ENCODE results near the gene FBXO9. TPM values are rescaled to one million over a fixed set of nuclear protein-coding genes. Genes with fewer than 3 reads are reported as not detected.

The FBXO9 gene
- total RNA-seq, 4 donors from 2014 or later: 22.5 to 45.0 (median 28.3) TPM

DNA sequence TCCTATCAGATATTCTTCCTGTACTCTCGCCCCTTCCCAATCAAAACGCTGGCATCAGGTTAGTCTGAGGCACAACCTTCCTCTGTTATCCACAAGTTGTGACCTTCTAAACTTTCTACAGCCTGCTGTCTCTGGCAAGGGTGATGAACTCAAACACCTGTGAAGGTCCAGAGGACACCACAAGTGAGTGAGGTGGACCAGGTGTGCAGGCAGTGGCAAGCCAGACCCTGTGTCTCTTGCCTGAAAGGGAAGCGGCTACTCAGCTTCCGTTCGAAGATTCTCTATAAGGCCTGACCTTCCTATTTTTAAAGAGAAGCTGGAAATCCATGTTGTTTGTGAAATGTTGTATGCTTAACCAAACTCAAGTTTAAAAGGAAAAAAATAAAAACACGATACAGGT lies 46.7 kb downstream of the FBXO9 start:
- no peak for DNase-seq (ENCODE audit: low spot score in 2 of 2)
- TF ChIP-seq POLR2A (IDR thresholded peaks at IDR 0.05): no peak
- TF ChIP-seq, protein P1, sequence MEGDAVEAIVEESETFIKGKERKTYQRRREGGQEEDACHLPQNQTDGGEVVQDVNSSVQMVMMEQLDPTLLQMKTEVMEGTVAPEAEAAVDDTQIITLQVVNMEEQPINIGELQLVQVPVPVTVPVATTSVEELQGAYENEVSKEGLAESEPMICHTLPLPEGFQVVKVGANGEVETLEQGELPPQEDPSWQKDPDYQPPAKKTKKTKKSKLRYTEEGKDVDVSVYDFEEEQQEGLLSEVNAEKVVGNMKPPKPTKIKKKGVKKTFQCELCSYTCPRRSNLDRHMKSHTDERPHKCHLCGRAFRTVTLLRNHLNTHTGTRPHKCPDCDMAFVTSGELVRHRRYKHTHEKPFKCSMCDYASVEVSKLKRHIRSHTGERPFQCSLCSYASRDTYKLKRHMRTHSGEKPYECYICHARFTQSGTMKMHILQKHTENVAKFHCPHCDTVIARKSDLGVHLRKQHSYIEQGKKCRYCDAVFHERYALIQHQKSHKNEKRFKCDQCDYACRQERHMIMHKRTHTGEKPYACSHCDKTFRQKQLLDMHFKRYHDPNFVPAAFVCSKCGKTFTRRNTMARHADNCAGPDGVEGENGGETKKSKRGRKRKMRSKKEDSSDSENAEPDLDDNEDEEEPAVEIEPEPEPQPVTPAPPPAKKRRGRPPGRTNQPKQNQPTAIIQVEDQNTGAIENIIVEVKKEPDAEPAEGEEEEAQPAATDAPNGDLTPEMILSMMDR (IDR thresholded peaks at IDR 0.05): no peak
- no peak overlapping the region for H3K4me3 ChIP-seq (ENCODE audit: low read depth, poor library complexity, severe bottlenecking)
- intact Hi-C loops (cut with DNase I; ENCODE audit: low total_unique reads): no loop called here
- 63 to 64% methylated on average over 6 of the region's 6 CpGs for WGBS, 2 donors

DNA sequence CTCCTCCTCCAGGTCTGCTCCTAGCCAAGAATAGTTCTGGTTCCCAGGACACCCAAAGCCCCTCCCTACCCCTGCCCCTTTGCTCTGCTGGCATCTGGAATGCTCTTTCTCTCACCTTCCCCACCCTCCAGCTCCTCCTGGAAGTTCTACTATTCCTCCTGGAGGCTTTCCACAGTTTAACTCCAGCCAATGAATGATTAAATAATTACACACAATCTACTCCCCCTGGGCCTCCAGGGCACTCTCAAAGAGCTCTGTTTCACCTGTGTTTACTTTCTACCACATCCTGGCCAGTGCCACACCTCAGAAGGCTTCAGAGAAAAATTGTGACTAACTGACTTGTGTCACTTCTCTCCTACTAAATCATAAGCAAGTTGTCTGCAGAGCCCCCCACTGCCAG lies 47.2 kb downstream of the FBXO9 start:
- no peak for DNase-seq (ENCODE audit: low spot score in 2 of 2)
- intact Hi-C loops (cut with DNase I; ENCODE audit: low total_unique reads): no loop called here
- no peak overlapping the region for H3K4me3 ChIP-seq (ENCODE audit: low read depth, poor library complexity, severe bottlenecking)
- TF ChIP-seq, protein P1 (IDR thresholded peaks at IDR 0.05): no peak
- TF ChIP-seq POLR2A (IDR thresholded peaks at IDR 0.05): no peak

DNA sequence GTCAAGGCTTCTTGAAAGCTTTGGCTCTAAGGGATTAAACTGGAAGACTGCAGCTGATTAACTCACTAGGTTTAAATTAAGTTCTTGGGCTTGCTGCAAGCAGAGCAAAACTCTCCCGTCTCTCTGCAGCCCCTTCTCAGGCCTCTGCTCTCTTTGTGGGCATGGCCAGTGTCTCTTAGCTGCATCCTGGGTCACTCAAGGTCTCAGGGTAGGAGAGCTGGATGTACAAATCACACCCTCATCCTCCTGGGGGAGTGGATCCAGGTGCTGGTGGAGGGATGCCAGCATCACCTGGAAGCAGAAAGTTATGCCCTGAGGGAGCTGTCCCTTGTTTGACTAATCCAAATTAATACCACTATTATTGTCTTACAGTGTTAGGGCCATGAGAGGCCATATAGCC lies 47.7 kb downstream of the FBXO9 start:
- no peak overlapping the region for H3K4me3 ChIP-seq (ENCODE audit: low read depth, poor library complexity, severe bottlenecking)
- no peak for DNase-seq (ENCODE audit: low spot score in 2 of 2)
- 13 to 20% methylated on average over 1 of the region's 1 CpG for WGBS, 2 donors
- intact Hi-C loops (cut with DNase I; ENCODE audit: low total_unique reads): no loop called here
- no peak for TF ChIP-seq POLR2A (IDR thresholded peaks at IDR 0.05)
- TF ChIP-seq, protein P1 (IDR thresholded peaks at IDR 0.05): no peak

DNA sequence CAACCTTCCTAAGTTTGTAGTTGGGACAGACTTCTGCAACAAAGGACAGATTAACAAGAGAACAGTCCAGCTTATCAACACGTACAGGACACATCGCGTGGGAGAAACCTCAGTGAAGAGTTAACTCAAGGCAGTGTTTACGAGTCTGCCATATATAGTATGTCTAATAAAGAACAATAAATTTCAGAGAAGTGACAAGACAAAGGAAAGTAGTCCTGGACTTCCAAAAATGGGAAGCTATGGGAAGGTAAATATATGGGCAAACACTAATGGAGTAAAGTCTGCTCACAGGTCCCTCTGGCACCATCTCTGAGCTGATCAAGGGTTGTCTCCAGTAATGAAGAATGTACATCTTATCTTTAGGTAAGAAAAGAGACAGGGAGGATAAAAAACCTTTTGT lies 48.5 kb downstream of the FBXO9 start:
- intact Hi-C loops (cut with DNase I; ENCODE audit: low total_unique reads): no loop called here
- no peak for DNase-seq (ENCODE audit: low spot score in 2 of 2)
- WGBS, 2 donors: 60 to 73% methylated on average over 4 of the region's 4 CpGs
- H3K4me3 ChIP-seq (ENCODE audit: low read depth, poor library complexity, severe bottlenecking): no peak overlapping the region
- no peak for TF ChIP-seq POLR2A (IDR thresholded peaks at IDR 0.05)
- TF ChIP-seq, protein P1 (IDR thresholded peaks at IDR 0.05): no peak

DNA sequence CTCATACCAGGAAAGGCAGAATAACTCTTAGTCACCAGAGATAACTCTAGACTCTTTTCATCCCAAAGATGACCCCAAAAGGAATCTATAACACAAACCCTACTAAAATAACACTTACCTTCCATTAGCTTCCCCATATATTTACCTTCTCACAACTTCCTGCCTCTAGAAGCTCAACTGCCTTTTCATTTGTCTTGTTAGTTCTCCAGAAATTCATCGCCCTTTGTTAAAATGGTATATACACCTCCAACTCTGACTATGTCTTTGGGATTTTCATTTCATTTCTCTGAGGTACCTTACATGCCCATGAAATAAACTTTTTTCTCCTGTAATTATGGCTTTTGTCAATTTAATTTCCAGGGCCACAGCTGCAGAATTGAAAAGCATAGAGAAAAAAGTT lies 49.9 kb downstream of the FBXO9 start:
- H3K4me3 ChIP-seq (ENCODE audit: low read depth, poor library complexity, severe bottlenecking): no peak overlapping the region
- intact Hi-C loops (cut with DNase I; ENCODE audit: low total_unique reads): no loop called here
- DNase-seq (ENCODE audit: low spot score in 2 of 2): no peak
- no peak for TF ChIP-seq POLR2A (IDR thresholded peaks at IDR 0.05)
- TF ChIP-seq, protein P1 (IDR thresholded peaks at IDR 0.05): no peak
- 97 to 98% methylated on average over 1 of the region's 1 CpG for WGBS, 2 donors

DNA sequence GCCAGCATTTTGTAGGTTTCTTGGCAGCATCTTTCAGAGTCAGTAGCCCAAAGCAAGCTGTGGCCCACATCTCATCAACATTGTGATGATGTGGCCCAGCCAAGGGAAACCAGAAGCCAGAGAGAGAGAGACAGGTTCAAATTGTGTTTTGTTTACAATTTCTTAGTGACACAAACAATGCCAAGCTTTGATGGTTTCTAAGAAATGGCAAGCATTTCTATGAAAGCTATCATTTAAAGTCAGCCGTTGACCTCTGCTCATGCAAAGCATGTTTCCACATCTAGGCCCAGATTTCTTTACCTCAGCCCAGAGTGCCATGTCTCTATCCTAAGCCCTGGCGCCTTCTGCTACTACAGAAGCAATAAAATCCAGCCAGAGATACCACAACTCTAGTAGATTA lies 50.5 kb downstream of the FBXO9 start:
- WGBS, 2 donors: 88 to 94% methylated on average over 2 of the region's 2 CpGs
- H3K4me3 ChIP-seq (ENCODE audit: low read depth, poor library complexity, severe bottlenecking): no peak overlapping the region
- no peak for DNase-seq (ENCODE audit: low spot score in 2 of 2)
- TF ChIP-seq POLR2A (IDR thresholded peaks at IDR 0.05): no peak
- TF ChIP-seq, protein P1 (IDR thresholded peaks at IDR 0.05): no peak
- intact Hi-C loops (cut with DNase I; ENCODE audit: low total_unique reads): no loop called here
